Kidney epithelial cell (primary cell): ENCODE results near the gene SENP2. TPM values are rescaled to one million over a fixed set of nuclear protein-coding genes. Genes with fewer than 3 reads are reported as not detected.

Experiments used
- DNase-seq: peaks from one replicate; pipeline ENCODE4 v3.0.0-alpha.2; 2010; ENCODE audit warnings: low read depth
- H3K27me3 ChIP-seq: 2 replicates; pipeline ENCODE4 v1.6.0; 2011; ENCODE audit warnings: low read length; ENCODE audit not compliant: control insufficient read depth, insufficient read depth
- H3K36me3 ChIP-seq: 2 replicates; pipeline ENCODE4 v1.5.1; 2011; ENCODE audit warnings: low read length; ENCODE audit not compliant: control insufficient read depth, insufficient read depth
- H3K4me3 ChIP-seq: 2 replicates; pipeline ENCODE4 v1.5.1; 2011; ENCODE audit warnings: low read depth, mild to moderate bottlenecking, control low read depth, low read length
- CTCF ChIP-seq: IDR thresholded peaks from 2 replicates; pipeline ENCODE4 v1.5.1; 2011; ENCODE audit warnings: mild to moderate bottlenecking, moderate library complexity, low read length, control low read depth, inconsistent platforms; ENCODE audit not compliant: insufficient read depth, poor library complexity, severe bottlenecking
- total RNA-seq: library from RNA; depleted of rRNA; stranded (reverse); fragments of >200 nt; gene quantifications from 2 replicates; pipeline ENCODE4 v1.2.3, GENCODE V29; 2015

Gene SENP2
- total RNA-seq, 1 donor from 2014 or later: 22.3 TPM

DNA sequence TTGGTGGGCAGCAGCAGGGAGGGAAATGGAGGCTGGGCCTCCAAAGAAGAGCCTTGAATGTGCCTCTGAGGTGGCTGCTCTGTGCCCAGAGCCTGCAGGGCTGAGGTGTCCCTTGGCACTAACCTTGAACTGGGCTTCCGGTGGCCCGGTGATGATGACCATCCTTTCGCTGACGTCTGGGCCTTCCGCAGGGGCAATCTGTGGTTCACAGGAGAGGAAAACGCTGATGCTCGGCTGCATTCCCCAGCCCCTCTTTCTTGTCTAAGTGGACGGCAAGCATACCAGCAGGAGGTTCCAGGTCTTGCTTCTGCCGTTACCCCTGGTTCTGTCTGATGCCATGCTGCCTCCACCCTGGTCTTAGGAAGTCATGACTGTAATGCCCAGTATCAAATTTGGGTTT, 65.9 kb downstream of the SENP2 start:
- TF ChIP-seq CTCF: no peak
- DNase-seq: no peak
- Histone ChIP-seq H3K36me3 (peaks cover 7% of the 10 kb centered on the region), H3K27me3 (no peaks in the 10 kb centered on the region), H3K4me3 (no peak overlapping the region)

GRCh38 chr3:185653949-185654757, 68.1 kb downstream of the SENP2 start:
- no peak for DNase-seq
- H3K36me3 ChIP-seq: peaks cover 10% of the 10 kb centered on the region
- no peak for TF ChIP-seq CTCF
- H3K27me3 ChIP-seq: no peaks in the 10 kb centered on the region
- no peak overlapping the region for H3K4me3 ChIP-seq

DNA sequence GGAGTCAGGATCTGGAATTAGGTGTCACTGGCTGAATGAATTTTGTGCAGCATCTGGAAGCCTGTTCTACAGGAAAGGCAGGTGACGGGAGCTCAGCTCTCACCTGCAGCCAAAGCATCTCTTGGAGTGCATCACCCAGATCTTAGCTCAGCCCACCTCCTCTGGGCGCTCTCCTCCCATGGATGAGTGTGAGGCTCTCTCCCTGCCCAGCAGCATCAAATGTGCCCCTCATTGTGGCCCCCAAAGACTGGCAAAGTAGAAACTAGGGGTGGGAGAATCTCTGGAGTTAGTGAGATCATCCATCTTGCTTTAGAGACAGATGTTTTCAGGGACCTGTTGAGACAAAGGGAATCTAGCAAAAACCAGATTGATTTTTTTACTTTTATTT, 68.7 kb downstream of the SENP2 start:
- peaks cover 10% of the 10 kb centered on the region for H3K36me3 ChIP-seq
- TF ChIP-seq CTCF: no peak
- no peak overlapping the region for H3K4me3 ChIP-seq
- no peaks in the 10 kb centered on the region for H3K27me3 ChIP-seq
- no peak for DNase-seq

DNA sequence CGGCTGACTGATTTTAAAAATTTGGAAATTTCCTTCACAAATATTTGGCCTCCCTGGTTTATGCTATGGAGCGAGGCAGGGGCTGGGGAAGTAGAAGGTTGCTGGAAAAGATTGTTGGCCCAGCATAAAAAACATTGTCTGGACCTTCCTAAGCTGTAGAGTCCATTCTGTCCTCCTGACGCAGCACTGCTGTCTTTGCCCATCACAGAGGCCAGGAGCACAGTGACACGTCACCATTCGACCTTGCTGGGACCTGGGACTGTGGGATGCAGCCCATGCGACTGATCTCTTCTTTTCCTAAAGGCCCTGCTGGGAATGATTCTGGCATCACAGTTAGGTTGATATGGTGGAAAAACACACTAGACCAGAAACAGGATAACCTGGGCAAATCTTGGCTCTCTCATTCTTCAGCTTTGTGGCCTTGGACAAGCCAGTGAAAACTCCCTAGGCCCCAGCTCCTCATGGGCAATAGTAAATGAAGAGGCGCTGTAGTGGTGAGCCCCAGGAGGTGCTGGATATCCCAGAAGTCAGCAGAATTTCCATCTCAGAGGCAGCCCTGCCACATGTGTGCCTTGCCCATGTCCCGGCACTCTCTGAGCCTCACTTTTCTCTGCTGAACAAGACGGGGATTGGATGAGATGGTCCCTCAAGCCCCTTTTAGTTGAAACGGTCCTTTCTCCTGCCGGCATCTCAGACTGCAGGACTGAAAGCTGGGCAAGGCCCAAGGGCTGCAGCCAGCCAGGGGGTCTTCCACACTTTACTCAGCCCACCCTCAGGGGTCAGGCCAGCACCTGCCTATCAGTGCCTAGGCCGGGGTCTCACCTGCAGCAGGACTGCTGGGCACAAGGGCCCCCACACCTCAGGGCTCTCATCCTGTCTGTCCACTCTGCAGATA, 69.6 kb downstream of the SENP2 start:
- H3K36me3 ChIP-seq: peaks cover 10% of the 10 kb centered on the region
- H3K27me3 ChIP-seq: no peaks in the 10 kb centered on the region
- no peak for TF ChIP-seq CTCF
- DNase-seq: no peak
- no peak overlapping the region for H3K4me3 ChIP-seq

DNA sequence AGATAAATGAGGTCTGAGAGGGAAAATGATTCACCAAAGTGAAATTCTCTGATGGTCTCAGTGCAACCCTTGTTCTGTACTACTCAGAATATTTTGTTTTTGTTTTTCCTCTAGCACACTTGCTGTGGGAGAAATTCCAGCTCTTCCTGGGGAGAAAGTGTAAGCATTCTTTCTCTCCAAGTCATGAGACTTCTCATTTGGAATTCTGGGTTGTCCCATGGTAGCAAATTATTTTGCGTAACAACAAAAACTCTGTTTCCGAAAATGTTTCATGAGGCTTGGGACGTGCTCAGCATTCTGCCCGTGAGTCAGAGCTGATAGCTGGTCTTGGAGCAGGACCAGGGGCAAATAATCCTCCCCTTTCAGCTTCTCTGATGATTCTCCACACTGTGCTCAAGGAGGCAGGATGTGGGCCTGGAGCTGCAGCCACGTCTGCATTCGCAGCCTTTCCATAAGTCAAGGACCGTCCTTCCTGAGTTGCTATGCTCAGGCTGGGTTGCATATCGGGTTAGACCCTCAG, 70.3 kb downstream of the SENP2 start:
- H3K36me3 ChIP-seq: peaks cover 10% of the 10 kb centered on the region
- DNase-seq: peak; percentile 85
- H3K27me3 ChIP-seq: no peaks in the 10 kb centered on the region
- H3K4me3 ChIP-seq: no peak overlapping the region
- TF ChIP-seq CTCF: no peak
